PFSK-1 (cell line): ENCODE measurements around the gene BPGM.

Source experiments
- REST ChIP-seq, 2 experiments: IDR thresholded peaks; 2 replicates each; pipeline versions ENCODE4 v1.6.1 to v1.8.0; 2011 to 2012; ENCODE audit warnings: low read depth in 2 of 2, low read length in 2 of 2, control low read depth in 1 of 2, inconsistent platforms in 1 of 2, mild to moderate bottlenecking in 1 of 2, moderate library complexity in 1 of 2; ENCODE audit not compliant: insufficient read depth in 1 of 2
- TAF1 ChIP-seq: IDR thresholded peaks from 2 replicates; pipeline ENCODE4 v1.6.1; 2012; ENCODE audit warnings: low read length, control low read depth, borderline replicate concordance; ENCODE audit not compliant: insufficient read depth

DNA sequence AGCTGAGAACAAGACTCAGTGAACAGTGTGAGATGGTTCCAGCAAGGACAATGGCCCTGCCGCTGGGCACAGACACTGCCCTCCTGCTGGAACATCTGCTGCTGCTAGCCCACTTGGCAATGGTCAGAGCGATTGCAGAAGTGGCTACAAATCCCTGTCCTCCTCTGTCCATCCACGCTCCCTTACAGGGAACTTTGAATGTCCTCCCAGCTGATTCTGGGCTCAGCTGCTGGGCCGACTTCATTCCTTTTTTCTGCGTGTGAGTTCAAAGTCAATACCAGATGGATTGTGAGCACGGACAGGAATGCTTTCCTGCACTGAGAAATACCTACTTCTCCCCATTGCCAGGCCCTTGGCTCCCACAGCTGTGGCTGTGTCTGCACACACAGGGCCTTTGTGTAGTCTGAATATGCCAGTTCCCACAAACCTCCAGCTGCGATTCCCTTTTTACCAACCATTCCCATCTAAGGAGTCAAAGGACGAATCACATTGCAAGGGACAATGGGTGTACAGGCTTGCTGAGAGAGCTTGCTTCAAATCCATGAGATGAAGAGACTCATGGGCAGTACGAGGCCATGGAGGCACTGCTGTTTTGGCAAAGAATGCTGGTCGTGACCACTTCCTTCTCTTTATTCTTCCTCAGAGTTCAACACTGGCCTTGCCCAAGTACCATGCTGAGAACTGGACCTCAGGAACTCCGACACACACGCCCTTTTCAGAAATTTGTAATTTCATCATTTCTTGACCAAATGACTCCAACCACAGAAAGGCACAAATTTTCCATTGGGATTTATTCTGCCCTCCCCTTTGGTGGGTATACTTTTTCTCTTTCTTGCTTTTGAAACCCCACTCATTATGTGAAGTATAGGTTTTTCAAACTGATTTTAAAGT lies 44.2 kb downstream of the BPGM start:
- TF ChIP-seq REST (IDR thresholded peaks at IDR 0.05; ENCODE audit: insufficient read depth in 1 of 2, low read depth in 2 of 2, low read length in 2 of 2): no peak
- TF ChIP-seq TAF1: no peak
